Caki2 (cell line): ENCODE measurements around the gene MRM1. TPM values are rescaled to one million over a fixed set of nuclear protein-coding genes. Genes with fewer than 3 reads are reported as not detected.
A peak's percentile ranks its signal among the peaks of the same experiment; 100 is the strongest.

Source experiments
- DNase-seq: peaks from one replicate; pipeline ENCODE4 v3.0.0-alpha.2; 2015; ENCODE audit warnings: low read depth
- in situ Hi-C: cut with HindIII; loops from 2 replicates; pipeline ENCODE4 v1.10.0; 2016; ENCODE audit warnings: low sequenced_read_pairs, low pct_unique_long_range_greater_than_20kb, mixed read lengths
- total RNA-seq: library from RNA; depleted of rRNA; stranded (reverse); fragments of >200 nt; shearing (Covaris generic); gene quantifications from 2 replicates; pipeline ENCODE4 v1.2.3, GENCODE V29; 2014; ENCODE audit warnings: low replicate concordance; rRNA removed

Gene MRM1, protein sequence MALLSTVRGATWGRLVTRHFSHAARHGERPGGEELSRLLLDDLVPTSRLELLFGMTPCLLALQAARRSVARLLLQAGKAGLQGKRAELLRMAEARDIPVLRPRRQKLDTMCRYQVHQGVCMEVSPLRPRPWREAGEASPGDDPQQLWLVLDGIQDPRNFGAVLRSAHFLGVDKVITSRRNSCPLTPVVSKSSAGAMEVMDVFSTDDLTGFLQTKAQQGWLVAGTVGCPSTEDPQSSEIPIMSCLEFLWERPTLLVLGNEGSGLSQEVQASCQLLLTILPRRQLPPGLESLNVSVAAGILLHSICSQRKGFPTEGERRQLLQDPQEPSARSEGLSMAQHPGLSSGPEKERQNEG
- 13.5 and 17.2 TPM in 2 replicates for total RNA-seq

DNA sequence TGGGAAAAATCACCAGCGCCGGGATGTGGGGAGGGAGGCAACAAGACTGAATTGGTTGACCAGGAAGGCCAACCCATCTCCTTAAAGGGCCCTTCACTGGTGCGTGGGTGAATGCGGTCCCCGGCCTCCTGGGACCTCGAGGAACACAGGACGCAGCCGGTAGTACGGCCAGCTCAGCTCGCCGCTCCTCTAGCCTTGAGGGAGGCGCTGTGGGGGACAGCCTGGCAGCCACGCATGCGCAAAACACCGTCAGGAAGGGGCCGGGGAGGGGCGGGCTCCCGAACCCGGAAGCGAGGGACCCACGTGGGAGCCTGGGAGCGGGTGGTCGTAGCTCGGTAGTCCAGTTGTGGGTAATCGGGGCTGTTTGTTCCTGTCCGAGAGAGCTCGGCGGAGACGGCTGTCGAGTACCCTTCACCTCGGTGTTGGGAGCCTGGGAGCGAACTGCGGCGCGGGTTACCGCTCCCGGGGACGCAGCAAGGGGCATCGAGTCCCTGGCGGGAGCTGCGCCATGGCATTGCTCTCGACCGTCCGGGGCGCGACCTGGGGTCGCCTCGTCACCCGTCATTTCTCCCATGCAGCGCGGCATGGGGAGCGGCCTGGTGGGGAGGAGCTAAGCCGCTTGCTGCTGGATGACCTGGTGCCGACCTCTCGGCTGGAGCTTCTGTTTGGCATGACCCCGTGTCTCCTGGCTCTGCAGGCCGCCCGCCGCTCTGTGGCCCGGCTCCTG is at the start of gene MRM1:
MRM1 (plus strand) TSS at position 281 of the 727 bp plus-strand sequence; CDS start at position 509, 228 bp downstream.
- in situ Hi-C loops, result no loop called here
- DNase-seq, result peak; percentile 91

DNA sequence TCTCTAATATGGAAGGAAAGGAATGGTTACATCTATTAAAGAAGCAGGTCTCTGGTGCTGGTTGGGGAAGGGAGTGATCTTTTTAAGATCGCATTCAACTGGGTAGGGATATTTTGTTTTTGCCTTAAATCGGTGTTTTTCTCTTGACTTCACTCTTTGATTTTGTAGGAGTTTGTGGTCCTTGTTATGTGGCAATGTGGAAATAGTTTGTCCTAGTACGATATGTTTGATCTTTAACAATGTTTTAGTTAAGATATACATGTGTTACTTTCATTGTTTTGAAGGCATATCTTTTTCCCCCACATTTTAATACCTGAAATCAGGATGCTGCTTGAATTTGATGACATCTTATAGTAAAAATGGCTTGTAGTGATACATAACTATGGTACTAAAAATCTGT is 47.9 kb upstream of the MRM1 start:
- in situ Hi-C loops, result no loop called here

DNA sequence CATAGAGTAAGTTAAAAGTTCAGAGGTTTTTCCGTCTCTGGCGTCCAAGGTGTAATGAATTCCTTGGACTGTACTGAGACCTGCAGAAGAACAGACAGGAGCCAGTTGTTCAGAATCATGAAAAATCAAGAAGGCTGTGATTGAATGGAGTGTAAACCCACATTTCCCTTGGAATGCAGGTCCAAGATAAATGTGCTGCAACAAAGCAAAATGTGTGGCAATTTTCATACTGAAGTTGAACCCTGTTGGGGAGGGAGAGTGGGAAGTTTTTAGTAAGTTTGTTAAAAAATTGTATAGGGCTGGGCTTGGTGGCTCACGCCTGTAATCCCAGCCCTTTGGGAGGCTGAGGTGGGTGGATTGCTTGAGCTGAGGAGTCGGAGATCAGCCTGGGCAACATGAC is 35.3 kb upstream of the MRM1 start:
- in situ Hi-C loops, result no loop called here
- DNase-seq, result no peak

More for the DNA sequence above, 47.9 kb upstream of the MRM1 start:
- no peak for DNase-seq

DNA sequence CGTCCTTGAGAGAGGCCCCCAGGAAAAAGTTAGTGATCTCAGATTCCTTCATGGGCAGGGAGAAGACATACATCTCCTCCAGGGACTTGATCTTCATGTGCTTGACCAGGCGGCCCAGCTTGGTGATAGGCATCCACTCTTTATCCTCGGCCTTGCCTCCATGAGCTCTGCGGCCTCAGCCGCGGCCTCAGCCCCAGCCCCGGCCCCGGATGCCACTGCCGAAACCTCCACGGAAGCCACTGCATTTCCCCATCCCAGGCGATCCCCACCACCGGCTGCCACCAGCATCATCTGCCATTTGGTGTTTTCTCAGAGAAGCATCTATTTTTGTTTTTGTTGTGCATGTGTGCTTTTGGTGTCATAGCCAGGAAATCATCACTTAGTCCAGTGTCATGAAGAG is 26.4 kb upstream of the MRM1 start:
- in situ Hi-C loops, result no loop called here
- DNase-seq, result no peak

DNA sequence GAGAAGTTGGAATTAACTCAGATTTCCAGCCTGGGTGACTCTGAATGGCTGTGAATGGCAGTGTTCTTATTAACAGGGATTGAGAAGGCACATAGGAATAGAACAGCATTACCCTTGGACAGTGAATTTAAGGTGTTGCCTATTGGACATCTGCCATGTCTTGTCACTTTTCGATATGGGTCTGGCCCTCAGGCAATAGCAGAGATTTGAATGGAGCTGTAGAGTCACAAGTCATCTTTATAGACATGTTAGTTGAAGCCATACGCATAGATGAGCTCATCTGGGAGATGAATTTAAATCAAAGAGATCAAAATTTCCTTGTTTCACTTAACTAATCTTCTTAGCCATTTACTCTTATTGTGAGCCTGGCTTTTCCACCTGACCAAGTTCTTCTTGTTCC is 24.6 kb upstream of the MRM1 start:
- DNase-seq, result no peak
- in situ Hi-C loops, result no loop called here

DNA sequence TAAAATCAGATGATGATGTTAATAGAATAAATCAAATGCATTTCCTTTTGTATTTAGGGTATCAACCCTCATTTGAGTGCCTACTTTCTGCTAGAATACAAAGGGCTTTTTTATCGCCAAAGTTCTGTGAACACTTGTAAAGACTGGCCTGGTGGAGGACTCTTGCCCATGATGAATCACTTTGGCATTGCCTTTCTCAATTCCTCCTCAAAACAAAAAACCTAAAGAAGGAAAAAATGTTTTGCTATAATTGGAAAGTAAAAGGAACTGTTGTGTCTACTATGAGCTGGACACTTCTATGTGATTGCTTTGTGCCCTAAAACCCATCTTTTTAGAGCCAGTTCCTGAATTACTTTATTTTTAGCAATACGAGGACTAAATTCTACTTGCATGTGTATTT is 22.7 kb upstream of the MRM1 start:
- in situ Hi-C loops, result no loop called here
- DNase-seq, result no peak

DNA sequence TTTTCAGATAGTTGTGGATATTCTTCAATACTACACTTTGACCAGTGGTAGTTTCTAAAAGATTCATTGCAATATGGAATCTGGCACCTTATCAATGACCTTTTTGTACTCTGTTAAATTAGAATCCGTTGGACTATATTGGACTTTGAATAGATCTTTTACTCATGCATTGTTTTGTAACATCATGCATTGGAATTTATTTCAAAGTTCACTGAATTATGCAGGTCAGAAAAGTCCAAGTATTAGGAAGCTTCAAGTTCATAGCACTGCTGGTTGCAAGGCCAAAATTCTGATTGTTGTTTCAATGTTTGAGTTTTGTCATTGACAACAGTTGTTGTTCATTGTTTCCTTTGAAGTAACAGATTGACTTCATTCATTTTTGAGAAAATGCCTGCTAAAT is 17.6 kb upstream of the MRM1 start:
- in situ Hi-C loops, result no loop called here
- DNase-seq, result no peak

DNA sequence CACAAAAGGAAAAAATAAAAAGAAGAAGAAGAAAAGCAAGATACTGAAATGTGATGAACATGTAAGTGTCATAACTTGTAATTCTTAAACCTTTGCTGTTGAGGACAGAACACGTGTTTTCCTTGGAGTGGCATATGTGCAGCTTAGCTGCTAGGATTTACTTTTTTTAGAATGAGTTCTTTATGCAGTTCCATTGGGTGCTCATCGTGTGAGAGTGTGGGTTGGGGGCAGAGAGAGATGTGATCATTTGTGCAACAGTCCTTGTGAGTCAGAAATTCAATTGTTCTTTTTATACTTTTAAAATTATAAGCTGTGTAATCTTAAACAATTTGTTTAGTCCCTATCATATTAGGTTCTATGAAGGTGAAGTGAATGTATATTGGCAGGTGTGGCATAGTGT is 15.2 kb upstream of the MRM1 start:
- DNase-seq, result no peak
- in situ Hi-C loops, result no loop called here

DNA sequence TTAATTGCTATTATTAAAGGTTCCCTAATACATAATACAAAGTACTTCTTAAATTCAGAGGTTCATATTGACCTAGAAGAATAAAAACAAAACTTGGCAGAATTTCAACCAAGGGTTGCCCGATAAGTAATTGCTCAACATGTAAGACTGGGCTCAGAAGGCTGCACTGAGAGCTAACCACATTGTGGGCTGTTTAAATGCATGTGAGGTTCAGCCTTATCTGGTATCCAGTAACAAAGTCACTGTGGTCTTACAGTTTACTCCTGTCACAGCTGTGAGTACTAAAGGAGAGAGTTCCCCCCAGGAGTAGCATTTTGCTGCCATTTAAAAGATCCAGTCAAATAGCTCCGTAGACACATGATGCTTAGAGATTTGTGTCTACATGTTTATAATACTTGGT is 11.3 kb upstream of the MRM1 start:
- DNase-seq, result no peak
- in situ Hi-C loops, result no loop called here

DNA sequence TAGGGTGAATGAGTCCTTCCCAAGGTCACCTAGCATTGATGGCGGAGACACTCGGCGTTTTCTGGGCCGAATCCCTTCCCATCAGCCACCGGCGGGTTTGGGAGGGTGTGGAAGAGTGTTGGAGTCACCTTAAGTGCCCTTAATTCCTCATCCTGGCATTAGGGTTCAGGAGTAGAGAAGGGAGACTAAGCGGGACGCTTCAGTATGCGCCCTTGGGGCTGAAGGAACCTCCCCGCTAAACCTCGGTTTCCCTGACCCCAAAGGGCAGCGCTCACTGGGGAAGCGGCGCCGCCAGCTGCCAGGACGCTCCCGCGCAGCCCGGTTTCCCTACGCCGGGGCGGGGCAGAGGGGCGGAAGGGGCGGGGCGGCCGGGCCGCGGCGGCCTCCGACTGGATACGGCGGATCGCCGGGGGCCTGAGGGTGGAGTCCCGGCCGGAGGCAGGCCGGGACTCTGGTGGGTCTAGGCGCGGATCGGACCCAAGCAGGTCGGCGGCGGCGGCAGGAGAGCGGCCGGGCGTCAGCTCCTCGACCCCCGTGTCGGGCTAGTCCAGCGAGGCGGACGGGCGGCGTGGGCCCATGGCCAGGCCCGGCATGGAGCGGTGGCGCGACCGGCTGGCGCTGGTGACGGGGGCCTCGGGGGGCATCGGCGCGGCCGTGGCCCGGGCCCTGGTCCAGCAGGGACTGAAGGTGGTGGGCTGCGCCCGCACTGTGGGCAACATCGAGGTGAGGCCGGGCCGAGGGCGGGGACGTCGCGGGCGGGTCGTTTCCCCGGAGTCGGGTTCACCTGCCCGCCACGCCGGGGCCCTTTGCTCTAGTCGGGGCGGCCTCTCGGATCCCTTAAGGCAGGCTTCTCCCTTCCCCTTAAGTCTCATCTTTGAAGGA is 9.7 kb upstream of the MRM1 start, which contains the start of gene DHRS11:
DHRS11 (plus strand) TSS at position 446 of the 882 bp plus-strand sequence; CDS start at position 577, 131 bp downstream.
- in situ Hi-C loops, result no loop called here
- peak; percentile 62 for DNase-seq

DNA sequence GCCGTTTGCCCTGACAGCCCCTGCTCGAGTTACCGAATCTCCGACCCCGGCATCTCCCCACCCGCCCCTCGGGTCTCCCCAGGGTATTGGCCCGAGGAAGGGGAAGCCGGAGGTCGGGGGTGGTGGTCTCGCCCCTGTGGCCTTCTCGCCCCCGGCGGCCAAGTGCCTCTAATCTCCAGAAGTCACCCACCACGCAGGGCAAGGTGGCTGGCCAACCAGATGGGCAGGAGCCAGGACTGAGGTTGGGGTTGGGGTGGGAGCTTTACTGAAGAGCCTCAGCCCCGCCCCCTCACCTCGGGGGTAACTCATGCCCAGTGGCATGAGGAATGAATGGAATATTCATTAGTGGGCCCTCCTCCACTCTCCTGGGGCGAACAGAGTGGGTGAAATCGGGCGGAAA is 9.1 kb upstream of the MRM1 start:
- in situ Hi-C loops, result no loop called here
- no peak for DNase-seq

DNA sequence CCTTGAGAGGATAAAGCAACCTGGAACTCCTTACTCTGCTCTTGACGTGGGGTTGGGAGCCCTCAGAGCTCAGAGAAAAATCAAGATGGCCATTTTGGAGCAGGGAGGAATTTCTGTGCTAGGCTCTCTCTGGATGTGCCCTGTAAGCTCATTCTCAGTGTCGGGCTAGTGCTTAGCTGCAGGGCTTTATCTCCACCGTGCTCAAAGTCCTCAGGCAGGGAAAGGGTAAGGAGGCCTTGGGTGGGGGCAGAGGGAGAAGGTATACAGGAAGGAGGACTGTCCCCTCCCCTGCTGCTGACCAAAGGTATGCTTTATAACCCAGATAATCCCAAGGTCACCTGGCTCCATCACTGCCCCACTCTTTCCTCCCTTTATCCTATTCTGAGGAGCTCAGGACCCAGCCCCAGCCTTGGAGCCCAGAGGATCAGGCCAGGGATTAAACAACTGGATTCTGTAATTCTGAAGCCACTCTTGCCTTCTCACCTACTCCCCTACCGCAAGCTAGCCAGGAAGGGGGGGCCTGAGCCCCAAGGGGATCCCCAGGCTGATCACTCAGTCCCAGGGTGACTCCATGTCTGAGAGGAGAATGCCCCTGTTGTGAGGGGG is 8.6 kb upstream of the MRM1 start:
- in situ Hi-C loops, result no loop called here
- DNase-seq, result peak; percentile 30

DNA sequence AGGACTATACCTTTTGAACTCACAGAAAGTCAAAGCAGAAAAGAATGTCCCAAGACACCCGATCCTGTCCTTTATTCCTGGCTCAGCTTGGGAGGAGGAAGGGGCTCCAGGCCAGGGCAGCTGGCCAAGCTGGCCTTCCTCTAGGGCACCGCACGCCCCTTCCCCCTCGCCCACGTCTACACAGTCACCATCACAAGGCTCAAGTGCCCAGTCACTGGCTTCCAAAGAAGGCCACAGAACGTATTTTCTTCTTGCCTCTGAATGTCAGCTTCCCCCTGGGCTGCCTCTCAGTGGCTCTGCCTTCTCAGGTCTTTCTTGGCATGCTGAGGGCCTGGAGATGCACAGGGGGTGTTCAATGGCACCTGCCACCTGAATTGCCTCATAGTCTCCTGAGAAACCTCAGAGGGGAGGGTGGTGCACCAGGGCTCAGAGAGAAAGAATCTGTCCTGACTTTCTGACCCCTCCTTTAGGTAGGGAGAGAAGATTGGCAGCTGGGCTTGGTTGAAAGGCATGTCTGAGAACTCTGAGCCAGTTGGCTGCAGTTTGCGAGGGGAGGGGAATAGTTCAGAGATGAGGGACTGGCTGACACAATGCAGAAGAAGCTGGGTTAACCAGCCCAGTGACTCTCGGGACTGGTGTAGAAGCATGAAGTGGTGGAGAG is 7.6 kb upstream of the MRM1 start:
- no peak for DNase-seq
- in situ Hi-C loops, result no loop called here

DNA sequence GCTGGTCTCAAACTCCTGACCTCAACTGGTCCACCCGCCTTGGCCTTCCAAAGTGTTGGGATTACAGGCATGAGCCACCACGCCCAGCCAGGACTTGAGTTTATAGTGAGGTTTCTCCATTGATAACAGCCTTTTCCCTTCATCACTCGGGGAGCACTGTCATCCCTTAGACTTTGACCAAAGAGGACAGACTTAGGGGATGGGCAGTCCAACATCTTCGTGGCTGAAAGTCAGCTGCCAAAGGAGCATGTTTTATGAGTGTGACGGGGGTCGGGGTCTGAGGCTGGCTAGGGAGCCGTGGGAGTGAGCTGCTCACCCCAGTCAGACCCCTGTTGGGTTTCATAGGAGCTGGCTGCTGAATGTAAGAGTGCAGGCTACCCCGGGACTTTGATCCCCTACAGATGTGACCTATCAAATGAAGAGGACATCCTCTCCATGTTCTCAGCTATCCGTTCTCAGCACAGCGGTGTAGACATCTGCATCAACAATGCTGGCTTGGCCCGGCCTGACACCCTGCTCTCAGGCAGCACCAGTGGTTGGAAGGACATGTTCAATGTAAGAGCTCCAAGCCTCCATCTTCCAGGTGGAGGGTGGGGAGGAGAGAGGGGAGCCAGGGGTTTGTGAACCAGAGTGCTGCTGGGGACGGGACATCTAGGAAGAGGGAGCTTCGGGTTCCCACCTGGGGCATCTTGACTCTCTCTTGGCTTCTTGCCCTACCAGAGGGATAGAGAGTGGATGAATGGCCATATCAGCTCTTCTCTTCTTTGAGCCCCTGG is 6.6 kb upstream of the MRM1 start:
- in situ Hi-C loops, result no loop called here
- DNase-seq, result no peak

DNA sequence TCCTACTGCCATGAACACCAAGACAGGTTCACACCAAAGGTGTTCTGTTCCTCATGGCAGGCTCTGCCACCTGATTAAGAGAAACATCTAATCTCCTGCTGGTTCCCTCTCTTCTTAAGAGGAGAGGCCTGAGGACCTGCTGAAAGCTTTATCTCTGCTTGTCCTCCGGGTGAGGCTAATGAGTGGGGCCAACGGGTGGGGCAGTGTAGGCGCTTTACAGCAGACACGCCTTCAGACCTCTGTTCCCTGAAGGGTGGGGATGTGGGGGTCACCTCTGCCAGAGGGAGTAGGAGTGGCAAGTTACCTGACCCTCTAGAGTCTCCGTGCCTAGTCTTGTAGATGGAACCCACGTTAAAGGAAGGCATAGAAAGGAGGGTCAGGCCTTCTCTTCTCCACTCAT is 4.2 kb upstream of the MRM1 start:
- no peak for DNase-seq
- in situ Hi-C loops, result no loop called here

DNA sequence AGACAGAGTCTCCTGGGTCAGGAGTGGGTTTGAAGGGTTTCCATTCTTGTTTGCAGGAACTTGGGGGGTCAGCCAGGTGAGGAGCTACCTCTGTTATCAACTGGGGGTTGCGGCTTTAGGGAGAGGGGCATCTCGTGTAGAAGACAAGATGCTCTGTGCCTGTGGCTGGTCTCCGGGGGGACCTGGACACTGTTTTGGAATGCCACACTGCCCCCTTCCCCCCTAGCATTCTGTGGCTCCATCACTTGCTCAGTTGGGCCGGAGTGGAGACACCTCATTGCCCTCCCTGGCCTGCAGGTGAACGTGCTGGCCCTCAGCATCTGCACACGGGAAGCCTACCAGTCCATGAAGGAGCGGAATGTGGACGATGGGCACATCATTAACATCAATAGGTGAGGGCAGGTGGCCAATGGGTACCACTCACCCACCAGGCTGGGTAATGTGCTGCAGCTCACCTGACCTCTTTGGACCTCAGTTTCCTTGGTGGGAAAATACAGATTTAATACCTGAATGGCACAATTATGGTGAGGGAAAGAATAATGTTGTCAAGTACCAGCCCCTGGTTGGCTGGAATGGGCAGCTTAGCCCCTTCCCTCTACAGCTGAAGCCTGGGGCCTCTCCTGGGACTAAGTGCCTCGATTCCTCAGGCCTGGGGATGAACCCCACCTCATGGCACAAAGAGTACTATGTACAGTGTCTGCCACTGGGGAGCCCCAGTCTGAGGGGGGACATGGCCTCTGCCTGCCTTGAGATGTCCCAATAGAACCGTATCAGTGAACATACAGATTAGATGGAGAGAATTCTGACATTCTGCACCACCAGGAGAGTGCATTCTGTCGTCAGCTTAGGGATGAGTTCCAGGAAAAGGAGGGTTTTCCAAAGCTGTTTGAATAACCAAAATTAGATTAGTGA is 3.3 kb upstream of the MRM1 start:
- DNase-seq, result no peak
- in situ Hi-C loops, result no loop called here
